ENCODE results near the gene TBC1D8. TPM values are rescaled to one million over a fixed set of nuclear protein-coding genes. Genes with fewer than 3 reads are reported as not detected.
A peak's percentile ranks its signal among the peaks of the same experiment; 100 is the strongest.

The TBC1D8 gene
- total and polyA plus RNA-seq, 9 of the 15 experiments (the other 6 are each of a cell fraction or from before 2014, with no cell fraction given) = 0.36 to 1.3 (median 0.82) TPM

- TF ChIP-seq ZBTB11 (CRISPR knock-in tag; IDR thresholded peaks at IDR 0.05) (no peak), CBX2 (IDR thresholded peaks at IDR 0.05; ENCODE audit: insufficient read depth, low read length, poor library complexity, severe bottlenecking) (no peak), PTRF (tag; IDR thresholded peaks at IDR 0.05) (0 out of 2 replicates have a peak, but pooled peaks have one; percentile 36), ZNF174 (CRISPR knock-in tag; IDR thresholded peaks at IDR 0.05) (no peak), NR2C1 (IDR thresholded peaks at IDR 0.05) (no peak), NR2C1 (tag; IDR thresholded peaks at IDR 0.05) (peak; percentile 73), CLOCK (CRISPR knock-in tag; IDR thresholded peaks at IDR 0.05; ENCODE audit: borderline replicate concordance) (no peak), GTF2E2 (tag; IDR thresholded peaks at IDR 0.05) (no peak), HBP1 (CRISPR knock-in tag; IDR thresholded peaks at IDR 0.05) (no peak), USF1 (CRISPR knock-in tag; IDR thresholded peaks at IDR 0.05) (no peak), FIP1L1 (IDR thresholded peaks at IDR 0.05; ENCODE audit: low read depth, low read length, poor library complexity, severe bottlenecking) (no peak), TEAD1 (CRISPR knock-in tag; IDR thresholded peaks at IDR 0.05) (no peak), CTBP1 (IDR thresholded peaks at IDR 0.05; ENCODE audit: borderline replicate concordance) (peak; percentile 98), ZBTB5 (IDR thresholded peaks at IDR 0.05) (no peak), PHTF2 (CRISPR knock-in tag; IDR thresholded peaks at IDR 0.05) (no peak), NFIX (CRISPR knock-in tag; IDR thresholded peaks at IDR 0.05; ENCODE audit: low read depth) (no peak)
Measured at GRCh38 chr2:101038455-101039255, 112.5 kb downstream of the TBC1D8 start (continued).

Data from K562 (cell line).